BLaER1 (cell line): ENCODE results near the gene LSM10.

Experiments
- H3K27ac ChIP-seq: shearing (Covaris generic); formaldehyde crosslinking; 2 replicates; pipeline ENCODE4 v1.8.1; 2022
- H3K27me3 ChIP-seq: shearing (Covaris generic); formaldehyde crosslinking; 2 replicates; pipeline ENCODE4 v1.8.1; 2022
- H3K36me3 ChIP-seq: shearing (Covaris generic); formaldehyde crosslinking; 2 replicates; pipeline ENCODE4 v1.8.1; 2022
- H3K4me1 ChIP-seq: shearing (Covaris generic); formaldehyde crosslinking; 2 replicates; pipeline ENCODE4 v1.8.1; 2022
- H3K4me2 ChIP-seq: shearing (Covaris generic); formaldehyde crosslinking; 2 replicates; pipeline ENCODE4 v1.8.1; 2022
- H3K4me3 ChIP-seq: shearing (Covaris generic); formaldehyde crosslinking; 2 replicates; pipeline ENCODE4 v1.8.1; 2022
- H3K9ac ChIP-seq: shearing (Covaris generic); formaldehyde crosslinking; 2 replicates; pipeline ENCODE4 v1.8.1; 2022
- H3K9me3 ChIP-seq: shearing (Covaris generic); formaldehyde crosslinking; 2 replicates; pipeline ENCODE4 v1.8.1; 2022
- H4K20me1 ChIP-seq: shearing (Covaris generic); formaldehyde crosslinking; 2 replicates; pipeline ENCODE4 v1.8.1; 2022
- Cebpa-rat ChIP-seq: shearing (Covaris generic); IDR thresholded peaks from 2 replicates; pipeline ENCODE4 v1.8.1; 2022

Gene LSM10

DNA sequence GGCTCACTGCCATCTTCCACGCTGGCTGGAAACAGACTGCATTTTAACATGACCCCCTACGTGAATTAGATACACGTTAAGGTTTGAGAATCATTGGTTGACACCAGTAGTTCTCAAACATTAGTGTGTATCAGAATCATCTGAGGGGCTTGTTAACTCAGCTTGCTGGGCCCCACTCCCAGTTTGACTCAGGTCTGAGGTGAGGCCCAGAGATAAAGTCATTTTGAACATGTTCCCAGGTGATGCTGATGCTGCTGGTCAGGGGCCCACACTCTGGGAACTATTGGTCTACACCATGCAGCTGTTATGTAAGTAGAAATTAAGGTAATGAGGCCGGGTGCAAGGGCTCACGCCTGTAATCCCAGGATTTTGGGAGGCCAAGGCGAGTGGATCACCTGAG lies 1.3 kb downstream of the LSM10 start:
- no peak for TF ChIP-seq Cebpa-rat
- Histone ChIP-seq H3K36me3 (peaks cover 30% of the 10 kb centered on the region), H4K20me1 (no peaks in the 10 kb centered on the region), H3K4me3 (no peak overlapping the region), H3K9me3 (peaks cover 4% of the 10 kb centered on the region), H3K4me2 (peak overlapping the region; percentile 95), H3K27ac (no peak overlapping the region), H3K9ac (no peak overlapping the region), H3K27me3 (no peaks in the 10 kb centered on the region), H3K4me1 (peaks cover 25% of the 10 kb centered on the region)

- Histone ChIP-seq H3K27ac (no peak overlapping the region), H3K4me1 (peaks cover 39% of the 10 kb centered on the region), H3K27me3 (no peaks in the 10 kb centered on the region), H4K20me1 (no peaks in the 10 kb centered on the region), H3K36me3 (peaks cover 45% of the 10 kb centered on the region), H3K4me3 (no peak overlapping the region), H3K9me3 (no peaks in the 10 kb centered on the region), H3K9ac (no peak overlapping the region), H3K4me2 (no peak overlapping the region)
- no peak for TF ChIP-seq Cebpa-rat
Observed at GRCh38 chr1:36393686-36394085, 4.0 kb downstream of the LSM10 start.

GRCh38 chr1:36392836-36393235 lies 4.9 kb downstream of the LSM10 start:
- TF ChIP-seq Cebpa-rat, result no peak
- no peaks in the 10 kb centered on the region for H3K9me3 ChIP-seq
- H3K27ac ChIP-seq, result no peak overlapping the region
- no peaks in the 10 kb centered on the region for H4K20me1 ChIP-seq
- no peaks in the 10 kb centered on the region for H3K27me3 ChIP-seq
- peaks cover 48% of the 10 kb centered on the region for H3K36me3 ChIP-seq
- no peak overlapping the region for H3K9ac ChIP-seq
- H3K4me3 ChIP-seq, result no peak overlapping the region
- no peak overlapping the region for H3K4me2 ChIP-seq
- peaks cover 36% of the 10 kb centered on the region for H3K4me1 ChIP-seq

- Histone ChIP-seq H4K20me1 (no peaks in the 10 kb centered on the region), H3K4me3 (no peak overlapping the region), H3K4me2 (peak overlapping the region; percentile 45; the same call in 1 of the 2 replicates), H3K4me1 (peaks cover 42% of the 10 kb centered on the region), H3K27me3 (no peaks in the 10 kb centered on the region), H3K36me3 (peaks cover 50% of the 10 kb centered on the region), H3K9me3 (no peaks in the 10 kb centered on the region), H3K27ac (peak overlapping the region; percentile 39; the same call in 1 of the 2 replicates), H3K9ac (no peak overlapping the region)
- TF ChIP-seq Cebpa-rat, result no peak
Observed at GRCh38 chr1:36391271-36391670, 6.4 kb downstream of the LSM10 start.

GRCh38 chr1:36390411-36390810 lies 7.3 kb downstream of the LSM10 start:
- H4K20me1 ChIP-seq, result no peaks in the 10 kb centered on the region
- no peaks in the 10 kb centered on the region for H3K27me3 ChIP-seq
- peaks cover 36% of the 10 kb centered on the region for H3K4me1 ChIP-seq
- H3K4me2 ChIP-seq, result peak overlapping the region; percentile 45
- H3K36me3 ChIP-seq, result peaks cover 50% of the 10 kb centered on the region
- H3K4me3 ChIP-seq, result no peak overlapping the region
- H3K9ac ChIP-seq, result no peak overlapping the region
- no peak overlapping the region for H3K27ac ChIP-seq
- no peaks in the 10 kb centered on the region for H3K9me3 ChIP-seq
- no peak for TF ChIP-seq Cebpa-rat

DNA sequence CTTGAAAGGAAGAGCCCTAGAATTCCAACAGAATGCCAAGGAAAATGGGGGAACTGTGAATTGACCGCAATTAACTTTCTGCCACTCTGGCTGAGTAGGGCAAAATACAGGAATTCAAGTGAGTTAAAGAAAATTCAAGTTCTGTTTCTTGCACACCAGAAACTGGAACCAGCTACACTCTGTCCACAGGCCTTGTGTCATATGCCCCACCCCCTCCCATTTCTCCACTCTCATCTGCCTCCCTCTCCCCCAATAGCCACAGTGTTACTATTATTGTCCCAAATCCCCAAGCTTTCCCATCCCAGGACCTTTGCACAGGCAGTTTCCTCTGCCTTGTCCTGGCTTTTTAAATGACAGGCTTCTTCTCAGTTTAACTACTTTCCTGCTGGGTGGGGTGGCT lies 7.7 kb downstream of the LSM10 start:
- TF ChIP-seq Cebpa-rat, result no peak
- no peaks in the 10 kb centered on the region for H3K27me3 ChIP-seq
- H4K20me1 ChIP-seq, result peaks cover 3% of the 10 kb centered on the region
- H3K4me3 ChIP-seq, result no peak overlapping the region
- no peak overlapping the region for H3K27ac ChIP-seq
- H3K36me3 ChIP-seq, result peaks cover 50% of the 10 kb centered on the region
- H3K9me3 ChIP-seq, result no peaks in the 10 kb centered on the region
- peaks cover 37% of the 10 kb centered on the region for H3K4me1 ChIP-seq
- no peak overlapping the region for H3K9ac ChIP-seq
- peak overlapping the region; percentile 45 for H3K4me2 ChIP-seq

DNA sequence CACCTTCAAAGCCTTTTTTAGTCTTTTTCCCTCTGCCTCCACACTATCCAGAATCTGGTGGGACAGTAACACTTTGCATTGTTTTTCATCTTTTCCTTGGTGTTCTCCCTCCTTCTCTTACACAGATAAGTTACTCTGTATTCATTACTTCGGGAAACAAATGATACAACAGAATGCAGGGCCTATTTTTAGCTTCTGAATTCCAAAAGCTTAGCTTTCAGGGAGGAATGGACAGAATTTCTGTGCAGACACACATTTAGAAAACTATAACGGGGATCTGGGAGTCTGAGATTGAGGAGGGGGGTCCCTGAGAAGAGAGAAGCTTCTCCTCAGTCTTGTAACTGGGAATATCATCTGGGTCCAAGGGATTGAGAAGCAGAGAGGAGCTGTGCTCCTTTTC lies 8.4 kb downstream of the LSM10 start:
- Histone ChIP-seq H3K36me3 (peaks cover 49% of the 10 kb centered on the region), H3K27me3 (no peaks in the 10 kb centered on the region), H3K4me3 (no peak overlapping the region), H3K9ac (no peak overlapping the region), H3K4me1 (peaks cover 44% of the 10 kb centered on the region), H3K4me2 (no peak overlapping the region), H3K27ac (no peak overlapping the region), H3K9me3 (no peaks in the 10 kb centered on the region), H4K20me1 (peaks cover 11% of the 10 kb centered on the region)
- TF ChIP-seq Cebpa-rat, result no peak

GRCh38 chr1:36387141-36387949 lies 10.4 kb downstream of the LSM10 start:
- peaks cover 30% of the 10 kb centered on the region for H3K36me3 ChIP-seq
- H3K4me1 ChIP-seq, result peaks cover 61% of the 10 kb centered on the region
- H4K20me1 ChIP-seq, result peaks cover 29% of the 10 kb centered on the region
- H3K4me3 ChIP-seq, result no peak overlapping the region
- peak overlapping the region; percentile 91 for H3K4me2 ChIP-seq
- H3K9me3 ChIP-seq, result no peaks in the 10 kb centered on the region
- peak overlapping the region; percentile 76 for H3K27ac ChIP-seq
- H3K9ac ChIP-seq, result peak overlapping the region; percentile 72
- H3K27me3 ChIP-seq, result no peaks in the 10 kb centered on the region
- TF ChIP-seq Cebpa-rat, result no peak

DNA sequence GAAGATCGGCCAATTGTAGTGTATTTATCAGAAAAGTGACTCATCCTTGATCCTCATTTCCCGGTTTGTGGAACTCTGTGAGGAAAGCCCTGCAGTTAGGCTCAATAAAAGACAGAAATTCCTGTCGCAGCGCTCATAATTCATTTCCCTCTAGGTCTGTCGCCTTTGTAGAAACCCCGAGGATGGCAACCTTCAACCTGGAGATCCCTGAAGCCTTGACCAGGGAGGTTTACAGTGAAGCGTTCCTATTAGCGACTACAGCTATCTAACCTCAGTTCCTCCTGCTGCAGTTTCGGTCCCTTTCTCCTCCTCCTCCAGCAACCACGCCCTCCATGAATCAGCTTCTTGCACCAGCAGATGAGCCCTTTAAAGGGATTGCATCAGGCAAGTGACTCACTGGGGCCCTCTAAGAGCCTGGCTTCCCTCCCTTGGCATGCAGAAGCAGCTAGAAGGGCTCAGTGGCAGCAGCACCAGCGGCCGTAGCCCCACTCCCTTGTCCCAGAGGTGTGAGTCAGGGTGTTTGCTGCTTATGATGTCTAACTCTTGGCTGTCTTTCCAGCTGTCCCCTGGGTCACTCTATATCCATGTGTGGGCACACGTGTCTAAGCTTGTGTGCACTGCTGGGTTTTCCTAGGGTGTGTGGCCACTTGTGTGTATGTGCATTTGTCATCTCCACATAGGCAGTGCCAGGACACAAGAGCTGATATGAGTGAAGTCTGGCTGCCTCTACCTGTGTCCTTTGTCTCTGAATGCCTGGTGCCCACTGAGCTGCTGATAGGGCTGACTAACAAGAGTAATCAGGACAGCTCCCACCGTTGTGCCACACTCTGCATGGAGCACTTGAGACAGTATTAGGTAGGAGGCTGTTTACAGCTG lies 11.2 kb downstream of the LSM10 start:
- Histone ChIP-seq H3K9ac (peak overlapping the region; percentile 72), H3K27ac (peak overlapping the region; percentile 76), H3K27me3 (no peaks in the 10 kb centered on the region), H3K9me3 (no peaks in the 10 kb centered on the region), H3K4me3 (peak overlapping the region; percentile 65), H3K4me2 (peak overlapping the region; percentile 91), H3K4me1 (peaks cover 60% of the 10 kb centered on the region), H3K36me3 (peaks cover 21% of the 10 kb centered on the region), H4K20me1 (peaks cover 37% of the 10 kb centered on the region)
- peak; percentile 87 for TF ChIP-seq Cebpa-rat
